GM19438 (cell line): ENCODE results near the gene CFAP92.

Source experiments
- ATAC-seq: cut with Tn5 transposase; IDR thresholded peaks from one replicate; pipeline ENCODE4 v1.9.1; 2021; ENCODE audit warnings: low read depth; ENCODE audit not compliant: unreplicated experiment

Gene CFAP92

GRCh38 chr3:128992926-128993460 is 883 bp downstream of the CFAP92 start:
- no peak for ATAC-seq

GRCh38 chr3:128991355-128991895 is 2.5 kb downstream of the CFAP92 start:
- no peak for ATAC-seq

- ATAC-seq = no peak
These were observed 5.6 kb downstream of the CFAP92 start for GRCh38 chr3:128988286-128988685.

GRCh38 chr3:128987302-128988100 is 6.4 kb downstream of the CFAP92 start:
- no peak for ATAC-seq

GRCh38 chr3:128984596-128984995 is 9.3 kb downstream of the CFAP92 start:
- no peak for ATAC-seq

- no peak for ATAC-seq
These were observed 10.4 kb downstream of the CFAP92 start for GRCh38 chr3:128983293-128984069.

- no peak for ATAC-seq
These were observed 18.6 kb downstream of the CFAP92 start for GRCh38 chr3:128975276-128975675.

- no peak for ATAC-seq
These were observed 19.8 kb downstream of the CFAP92 start for GRCh38 chr3:128973988-128974564.

GRCh38 chr3:128971421-128972100 is 22.3 kb downstream of the CFAP92 start:
- no peak for ATAC-seq

- ATAC-seq = no peak
These were observed 23.2 kb downstream of the CFAP92 start for GRCh38 chr3:128970740-128971047.

GRCh38 chr3:128969993-128970739 is 23.7 kb downstream of the CFAP92 start:
- ATAC-seq = no peak

GRCh38 chr3:128967748-128968355 is 26.0 kb downstream of the CFAP92 start:
- ATAC-seq = no peak

- no peak for ATAC-seq
These were observed 28.1 kb downstream of the CFAP92 start for GRCh38 chr3:128965818-128966217.

GRCh38 chr3:128965280-128965679 is 28.6 kb downstream of the CFAP92 start:
- ATAC-seq = no peak

- ATAC-seq = no peak
These were observed 37.4 kb downstream of the CFAP92 start for GRCh38 chr3:128956440-128956839.

- ATAC-seq = no peak
These were observed 43.5 kb downstream of the CFAP92 start for GRCh38 chr3:128950223-128950938.

GRCh38 chr3:128949158-128949557 is 44.7 kb downstream of the CFAP92 start:
- no peak for ATAC-seq

GRCh38 chr3:128946411-128946810 is 47.5 kb downstream of the CFAP92 start:
- no peak for ATAC-seq

- no peak for ATAC-seq
These were observed 48.0 kb downstream of the CFAP92 start for GRCh38 chr3:128945878-128946175.
